GM21526 (cell line): Measurements from ENCODE around the gene LDLRAD4.

Experiments used
- ATAC-seq: cut with Tn5 transposase; IDR thresholded peaks from one replicate; pipeline ENCODE4 v1.9.1; 2021; ENCODE audit warnings: moderate library complexity; ENCODE audit not compliant: unreplicated experiment, low FRiP score

Gene LDLRAD4

DNA sequence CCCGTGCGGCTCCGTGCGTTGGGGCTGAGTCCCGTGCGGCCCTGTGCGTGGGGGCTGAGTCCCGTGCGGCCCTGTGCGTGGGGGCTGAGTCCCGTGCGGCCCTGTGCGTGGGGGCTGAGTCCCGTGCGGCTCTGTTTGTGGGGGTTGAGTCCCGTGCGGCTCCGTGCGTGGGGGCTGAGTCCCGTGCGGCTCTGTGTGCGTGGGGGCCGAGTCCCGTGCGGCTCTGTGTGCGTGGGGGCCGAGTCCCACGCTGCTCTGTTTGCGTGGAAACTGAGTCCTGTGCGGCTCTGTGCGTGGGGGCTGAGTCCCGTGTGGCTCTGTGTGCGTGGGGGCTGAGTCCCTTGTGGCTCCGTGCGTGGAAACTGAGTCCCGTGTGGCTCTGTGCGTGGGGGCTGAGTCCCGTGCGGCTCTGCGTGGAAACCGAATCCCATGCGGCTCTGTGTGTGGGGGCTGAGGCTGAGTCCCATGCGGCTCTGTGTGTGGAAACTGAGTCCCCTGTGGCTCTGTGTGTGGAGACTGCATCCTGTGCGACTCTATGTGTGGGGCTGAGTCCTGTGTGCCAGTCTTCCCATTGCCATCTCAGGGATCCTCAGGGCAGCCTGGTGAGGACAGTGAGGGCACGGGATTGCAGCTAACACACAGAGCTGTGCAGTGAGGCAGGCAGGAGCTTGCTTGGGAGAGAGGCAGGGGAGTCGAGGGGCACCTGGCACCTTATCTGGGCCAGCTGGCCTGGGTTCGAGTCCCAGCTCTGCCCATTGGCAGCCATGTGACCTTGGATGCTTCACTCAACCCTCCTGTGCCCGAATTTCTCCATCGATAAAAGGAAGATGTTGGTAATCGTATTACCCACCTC is 44.5 kb downstream of the LDLRAD4 start:
- ATAC-seq, result no peak

DNA sequence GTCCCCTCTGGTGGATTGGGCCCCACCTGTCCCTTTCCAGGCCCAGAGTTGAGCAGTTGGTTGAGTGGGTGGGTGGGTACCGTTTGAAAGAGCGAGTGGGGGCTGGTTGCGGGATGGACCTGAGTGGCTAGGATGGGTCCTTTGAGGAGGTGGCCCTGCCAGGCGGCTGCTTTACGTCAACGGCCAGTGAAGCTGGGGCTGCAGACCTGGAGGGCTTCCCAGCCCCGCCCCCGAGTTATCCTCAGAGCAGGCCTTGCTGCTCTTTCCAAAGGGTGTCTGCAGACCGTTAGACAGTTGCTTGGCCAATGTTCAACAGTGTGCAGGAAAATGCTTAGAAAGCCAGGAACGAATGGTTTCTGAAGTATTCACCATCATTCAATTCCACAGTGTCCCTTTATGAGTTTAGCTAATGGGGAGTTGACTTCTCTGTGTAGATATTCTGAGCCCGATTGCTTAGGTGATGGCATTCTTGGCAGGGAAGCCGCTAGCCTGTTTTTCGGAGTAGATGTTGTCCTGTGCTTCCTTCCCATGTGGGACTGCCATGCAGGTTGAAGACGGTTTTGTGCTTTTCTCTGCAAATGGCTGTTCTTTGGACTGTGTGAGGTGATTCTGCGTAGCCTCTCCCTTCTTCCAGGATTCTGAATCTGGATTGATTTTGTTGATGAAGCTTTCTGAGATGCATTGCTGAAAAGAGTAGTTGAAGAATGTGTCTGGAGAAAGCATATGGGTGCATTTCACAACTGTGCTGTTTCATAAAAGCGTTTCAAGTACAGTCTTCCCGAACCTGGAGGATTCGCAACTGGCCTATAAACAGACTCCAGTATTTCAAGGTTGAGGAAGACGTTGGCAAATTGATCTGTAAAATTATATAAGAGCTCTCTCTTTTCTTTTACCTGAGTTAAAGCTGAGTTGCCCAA is 45.8 kb downstream of the LDLRAD4 start:
- no peak for ATAC-seq

DNA sequence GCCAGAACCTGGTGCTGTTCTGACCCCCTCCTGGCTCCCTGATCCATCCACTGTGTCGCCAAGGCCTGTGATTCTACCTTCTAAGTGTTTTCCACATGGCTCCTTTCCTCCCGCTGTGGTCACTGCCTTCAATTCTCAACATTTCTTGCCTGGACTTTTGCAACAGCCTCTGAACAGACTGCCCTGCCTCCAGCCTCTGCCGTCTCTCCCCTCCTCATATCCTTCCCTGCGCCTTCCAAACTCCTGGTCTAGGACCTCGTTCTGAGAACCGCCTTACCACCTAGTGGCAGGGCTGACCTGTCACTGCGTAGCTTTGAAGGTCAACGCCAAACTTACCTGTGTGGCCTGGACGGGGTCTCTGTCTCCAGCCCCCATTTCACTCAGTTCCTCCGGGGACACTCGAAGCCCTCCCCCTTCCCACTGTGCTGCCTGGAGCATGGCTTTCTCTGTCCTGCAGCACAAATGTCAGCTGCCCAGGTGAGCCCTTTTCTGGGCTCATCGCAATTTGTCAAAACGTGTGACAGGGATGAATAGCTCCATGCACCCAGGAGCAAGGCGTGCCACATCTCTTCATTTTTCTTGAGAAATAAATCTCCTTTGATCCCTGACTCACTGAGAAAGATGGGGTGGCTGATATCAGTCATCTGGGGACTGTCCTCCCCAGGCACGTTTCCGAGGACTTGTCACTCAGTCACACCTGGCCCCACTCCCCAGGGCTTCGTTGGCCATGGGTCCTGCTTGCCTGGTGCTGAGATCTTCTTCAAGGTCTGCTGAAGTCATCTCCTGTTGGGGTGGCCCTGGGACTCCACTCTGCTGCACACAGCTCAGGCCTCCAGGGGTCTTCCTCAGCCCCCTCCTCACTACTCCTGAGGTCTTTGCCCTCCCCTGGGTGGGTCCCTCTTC is 46.7 kb downstream of the LDLRAD4 start:
- ATAC-seq, result no peak

GRCh38 chr18:13265911-13266217 is 47.3 kb downstream of the LDLRAD4 start:
- ATAC-seq, result no peak

GRCh38 chr18:13266218-13267100 is 47.9 kb downstream of the LDLRAD4 start:
- ATAC-seq, result no peak

DNA sequence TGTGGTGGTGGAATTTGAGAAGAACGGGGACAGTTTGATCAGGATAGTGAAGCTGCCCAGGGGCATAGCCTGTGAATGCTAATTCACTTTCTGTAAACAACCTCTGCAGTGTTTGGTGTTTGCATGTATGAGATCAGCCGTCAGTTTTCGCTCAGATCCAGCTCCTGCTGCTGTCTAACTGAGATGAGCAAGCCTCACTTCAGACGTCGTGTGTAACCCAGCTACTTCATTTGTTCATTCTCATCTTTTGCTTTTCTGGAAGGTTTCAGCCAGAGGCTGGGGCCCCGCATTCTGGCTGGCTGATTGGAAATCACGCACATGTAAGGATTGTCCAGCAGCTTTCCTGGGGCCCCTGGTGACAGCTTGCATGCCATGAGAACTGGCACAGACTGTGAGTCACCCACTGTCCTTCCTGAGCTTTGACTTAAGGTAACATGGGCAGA is 48.9 kb downstream of the LDLRAD4 start:
- ATAC-seq, result no peak

DNA sequence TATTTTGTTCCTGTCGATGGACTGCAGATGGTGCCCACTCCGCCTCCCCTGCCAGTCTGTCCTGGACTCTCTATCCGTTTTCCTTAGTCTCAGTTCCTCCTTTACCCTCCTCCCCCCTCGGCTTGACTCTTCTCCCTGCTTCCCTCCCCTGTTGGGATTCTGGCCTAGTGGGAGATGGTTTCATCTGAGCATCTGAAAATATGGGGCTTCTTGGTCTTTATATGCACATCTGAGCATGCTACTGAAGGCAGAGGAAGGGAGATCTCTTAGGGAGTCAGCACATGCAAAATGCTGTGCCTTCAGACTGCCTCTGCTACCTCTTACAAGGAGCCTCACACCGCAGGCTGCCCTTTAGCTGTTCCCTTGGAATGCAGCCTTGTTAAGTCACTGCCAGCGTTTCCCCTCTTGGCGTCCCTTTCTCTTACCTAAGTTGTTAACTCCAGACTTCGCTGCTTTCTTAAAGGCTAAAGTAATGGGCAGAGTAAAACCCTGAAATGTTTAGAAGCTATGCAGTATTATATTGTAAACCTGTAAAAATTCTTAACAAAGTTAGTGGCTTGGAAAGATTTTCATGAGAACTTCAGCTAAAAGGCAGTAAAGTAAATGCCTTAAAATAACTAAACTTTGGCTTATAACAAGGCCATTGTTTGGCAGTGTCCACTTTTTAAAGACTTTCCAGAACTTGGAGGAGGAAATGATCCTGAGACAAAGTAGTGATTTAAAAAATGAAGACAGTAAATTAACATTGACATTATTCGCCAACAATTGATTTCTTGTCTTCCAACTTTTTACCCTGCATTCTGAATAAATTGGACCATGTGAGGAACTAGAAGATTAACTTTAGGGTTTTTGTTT is 49.8 kb downstream of the LDLRAD4 start:
- ATAC-seq, result no peak

- ATAC-seq, result no peak
Measured at GRCh38 chr18:13269013-13269280, 50.4 kb downstream of the LDLRAD4 start.

DNA sequence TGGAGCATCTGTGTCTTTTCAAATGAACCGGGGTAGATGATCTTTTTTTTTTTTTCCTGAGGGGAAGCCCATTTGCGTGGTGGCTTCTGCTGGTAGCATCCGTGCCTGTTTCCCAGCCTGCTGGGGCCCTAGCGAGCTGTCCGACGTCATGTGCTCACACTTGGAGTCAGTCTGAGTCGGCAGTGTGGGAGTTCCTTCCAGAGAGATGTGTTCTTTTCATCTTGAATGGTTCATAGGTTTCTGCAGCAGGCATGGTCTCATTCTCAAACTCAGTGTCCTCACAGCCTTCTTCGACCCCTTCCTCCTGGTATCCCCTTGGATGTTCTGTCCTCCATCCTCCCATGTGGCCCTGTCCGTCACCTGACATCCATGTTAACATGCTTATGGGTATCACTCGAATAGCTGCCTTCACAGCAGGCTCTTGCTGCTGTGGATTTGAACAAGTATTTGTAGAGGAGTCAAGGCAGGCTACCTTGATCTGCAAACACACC is 51.0 kb downstream of the LDLRAD4 start:
- ATAC-seq, result no peak

DNA sequence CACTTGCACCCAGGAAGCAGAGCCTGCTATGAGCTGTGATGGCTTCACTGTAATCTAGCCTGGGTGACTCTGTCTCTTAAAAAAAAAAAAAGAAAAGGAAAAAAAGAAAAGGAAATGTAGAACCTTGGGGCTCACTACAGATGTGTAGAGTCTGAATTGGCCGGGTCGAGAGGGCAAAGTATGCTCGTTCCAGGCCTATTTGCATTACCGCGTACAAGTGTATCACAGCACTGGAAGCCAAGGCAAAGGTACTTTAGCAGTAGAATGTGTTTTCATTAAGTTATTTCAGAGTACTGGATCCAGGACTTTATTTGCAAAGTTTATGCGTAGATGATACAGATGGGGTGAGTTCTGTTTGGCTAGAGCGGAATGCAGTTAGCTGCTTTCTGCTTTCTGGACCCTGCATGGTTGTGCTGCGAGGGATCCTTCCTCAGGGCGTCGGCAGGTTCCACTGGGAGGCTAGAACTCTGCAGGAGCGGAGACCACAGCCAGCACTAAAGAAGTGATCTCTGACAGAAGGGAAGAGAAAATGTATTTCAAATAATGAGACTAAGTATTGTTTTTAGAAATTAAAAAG is 51.8 kb downstream of the LDLRAD4 start:
- no peak for ATAC-seq

GRCh38 chr18:13271302-13271911 is 52.8 kb downstream of the LDLRAD4 start:
- ATAC-seq, result no peak

GRCh38 chr18:13272416-13272815 is 53.9 kb downstream of the LDLRAD4 start:
- no peak for ATAC-seq

DNA sequence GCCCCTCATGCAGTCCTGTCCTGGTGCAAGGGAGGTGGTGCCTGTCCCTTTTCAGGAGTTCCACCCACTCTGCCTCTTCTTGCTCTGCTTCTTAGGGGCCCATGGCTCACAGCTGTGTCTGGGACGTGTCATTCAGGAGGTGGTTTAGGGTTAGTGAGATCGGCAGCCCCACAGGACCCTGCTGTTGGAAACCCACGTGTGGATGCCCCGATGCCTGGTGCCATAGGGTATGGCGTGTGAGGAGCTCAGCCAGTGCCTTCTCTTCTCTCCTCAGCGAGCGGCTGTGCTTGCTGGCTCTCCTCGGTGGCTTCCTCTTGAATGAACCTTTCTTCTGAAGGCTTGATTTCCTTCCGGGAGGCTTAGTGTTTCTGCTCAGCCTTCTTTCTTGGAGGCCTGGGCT is 55.2 kb downstream of the LDLRAD4 start:
- no peak for ATAC-seq

DNA sequence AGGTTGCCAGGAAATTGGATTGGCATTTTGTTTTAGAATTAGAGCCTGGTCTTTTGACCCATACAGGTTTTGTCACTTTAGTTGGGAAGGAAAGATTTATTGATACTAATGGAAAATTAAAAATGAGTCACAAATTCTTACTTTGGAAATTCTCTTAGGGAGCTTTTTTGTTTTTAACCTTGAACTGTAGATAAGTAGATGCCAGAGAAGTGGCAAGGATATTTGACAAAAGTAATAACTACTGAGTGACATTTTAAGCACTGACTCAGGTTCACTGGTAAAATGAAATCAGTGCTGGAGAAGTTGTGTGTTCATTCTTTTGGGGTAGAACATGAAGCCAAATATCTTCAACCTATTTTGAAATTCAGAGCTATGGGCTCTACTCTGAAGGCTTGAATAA is 56.5 kb downstream of the LDLRAD4 start:
- ATAC-seq, result no peak

DNA sequence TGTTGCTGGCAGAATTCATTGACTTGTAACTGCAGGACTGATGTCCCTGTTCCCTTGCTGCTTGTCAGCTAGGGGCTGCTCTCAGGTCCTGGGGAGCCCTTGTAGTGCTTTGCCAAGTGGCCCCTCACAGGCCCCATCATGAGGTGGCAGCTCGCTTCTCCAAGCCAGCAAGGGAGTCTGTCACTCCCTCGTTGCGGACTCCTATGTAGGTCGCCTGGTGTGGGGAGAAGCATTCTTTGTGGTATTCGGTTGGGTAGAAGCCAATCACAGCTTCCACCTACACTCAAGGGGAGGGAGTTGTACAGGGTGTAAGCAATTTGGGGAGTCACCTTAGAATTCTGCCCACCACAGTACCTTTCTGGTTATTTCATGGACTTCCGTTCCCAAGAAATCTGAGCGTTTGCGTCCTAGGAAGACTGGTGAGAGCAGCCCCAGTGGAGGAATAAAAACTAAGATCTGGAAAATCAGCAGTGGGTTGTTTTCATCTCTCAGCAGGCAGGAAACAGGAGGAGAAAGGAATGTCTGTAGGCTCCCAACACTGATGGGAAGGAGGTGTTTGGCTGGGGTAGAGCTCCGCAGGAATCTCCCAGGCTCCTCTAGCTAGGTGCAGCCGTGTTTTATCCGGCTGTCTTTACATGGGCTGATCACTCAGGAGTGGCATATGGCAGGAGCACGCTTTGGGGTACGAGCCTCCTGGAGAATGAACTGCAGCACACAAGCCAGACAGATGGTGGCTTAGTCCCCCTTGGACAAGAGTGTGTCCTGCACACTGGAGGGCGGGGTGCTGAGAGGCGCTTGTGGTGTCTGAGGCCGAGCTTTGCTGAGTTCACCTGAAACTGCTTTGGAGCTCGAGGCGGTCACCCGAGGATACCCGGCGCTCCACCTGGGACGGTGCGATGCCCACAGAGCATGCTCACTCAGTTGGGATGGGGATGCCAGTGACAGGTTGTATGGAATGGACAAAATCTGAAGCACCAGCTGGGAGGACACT is 58.3 kb downstream of the LDLRAD4 start:
- ATAC-seq, result no peak

GRCh38 chr18:13278062-13278630 is 59.6 kb downstream of the LDLRAD4 start:
- no peak for ATAC-seq
